HCT116 (cell line): Measurements from ENCODE around the gene DYNC1I1. TPM values are rescaled to one million over a fixed set of nuclear protein-coding genes. Genes with fewer than 3 reads are reported as not detected.

ENCODE experiments used
- ATAC-seq: fragments of 200-7000 bp; cut with Tn5 transposase; 2 replicates; pipeline ENCODE4 v1.9.1; 2020; ENCODE audit warnings: mild to moderate bottlenecking, moderate library complexity
- BruUV-seq: library from RNA; stranded (reverse); fragments of 400-500 nt; replicated peaks from 2 replicates; lab custom pipeline; 2021; lab: Mats Ljungman, UMichigan
- CTCF ChIA-PET: fragments of 300-600 bp; sonication (Branson Sonifier 250); formaldehyde crosslinking; loops from one replicate; lab custom pipeline; 2021; ENCODE audit warnings: antibody characterized with exemption; lab: Charles Lee
- POLR2A ChIA-PET: fragments of 300-600, 350-600 bp; sonication (Branson Sonifier 250); formaldehyde crosslinking; loops from one replicate; lab custom pipeline; 2021; ENCODE audit warnings: antibody characterized with exemption; lab: Charles Lee
- RAD21 ChIA-PET, 2 experiments: fragments of 300-600 bp; sonication (Branson Sonifier 250); formaldehyde crosslinking; loops; one replicate each; lab custom pipeline; 2023; ENCODE audit warnings: low total read pairs in 2 of 2; ENCODE audit not compliant: uncharacterized antibody in 2 of 2, unreplicated experiment in 2 of 2, low non-redundant PET in 1 of 2; lab: Charles Lee
- DNase-seq: peaks from one replicate; pipeline ENCODE4 v3.0.0-alpha.2; 2010; ENCODE audit warnings: low read depth, low spot score
- H2AFZ ChIP-seq: fragments of 200-600 bp; shearing (Covaris generic), sonication (generic); 2 replicates; pipeline ENCODE4 v1.6.1; 2017; ENCODE audit warnings: low read depth, mixed run types, mixed read lengths, antibody characterized with exemption, low read length; ENCODE audit not compliant: poor library complexity, severe bottlenecking
- H3K27ac ChIP-seq: 2 replicates; pipeline ENCODE4 v1.5.1; 2012; ENCODE audit warnings: low read depth, low read length
- H3K27me3 ChIP-seq: fragments of 200-600 bp; sonication (generic); 2 replicates; pipeline ENCODE4 v1.6.1; 2016; ENCODE audit warnings: mixed run types, low read length, mixed read lengths; ENCODE audit not compliant: insufficient read depth
- H3K36me3 ChIP-seq, 2 experiments: fragments of 200-500 bp in 1 of 2; fragments of 200-600 bp in 1 of 2; sonication (Bioruptor generic) in 1 of 2; sonication (generic) in 1 of 2; 2 replicates each; pipeline versions ENCODE4 v1.5.1 to v1.6.1; 2014 to 2016; ENCODE audit warnings: low read length in 2 of 2, inconsistent platforms in 1 of 2, mixed read lengths in 1 of 2, mixed run types in 1 of 2; ENCODE audit not compliant: insufficient read depth in 2 of 2, control insufficient read depth in 1 of 2
- H3K4me1 ChIP-seq, 2 experiments: fragments of 200-600 bp in 1 of 2; sonication (generic) in 1 of 2; 2 replicates each; pipeline versions ENCODE4 v1.5.1 to v1.6.1; 2012 to 2017; ENCODE audit warnings: low read length in 2 of 2, inconsistent platforms in 1 of 2, mild to moderate bottlenecking in 1 of 2, mixed read lengths in 1 of 2, mixed run types in 1 of 2, moderate library complexity in 1 of 2; ENCODE audit not compliant: insufficient read depth in 2 of 2, control insufficient read depth in 1 of 2
- H3K4me2 ChIP-seq: fragments of 200-600 bp; sonication (generic); 2 replicates; pipeline ENCODE4 v1.6.1; 2017; ENCODE audit warnings: mixed run types, low read length, mixed read lengths
- H3K4me3 ChIP-seq, 2 experiments: fragments of 200-600 bp in 1 of 2; sonication (generic) in 1 of 2; replicated peaks in 1 of 2; 2 replicates each; pipeline ENCODE4 v1.5.1; 2011 to 2016; ENCODE audit warnings: low read length in 2 of 2, control low read depth in 1 of 2, low read depth in 1 of 2, mild to moderate bottlenecking in 1 of 2, mixed read lengths in 1 of 2, mixed run types in 1 of 2
- H3K79me2 ChIP-seq: fragments of 200-600 bp; sonication (generic); 2 replicates; pipeline ENCODE4 v1.6.1; 2017; ENCODE audit warnings: mild to moderate bottlenecking, mixed run types, low read length, moderate library complexity, mixed read lengths; ENCODE audit not compliant: insufficient read depth
- H3K9ac ChIP-seq: fragments of 200-600 bp; sonication (generic); 2 replicates; pipeline ENCODE4 v1.6.1; 2016; ENCODE audit warnings: low read length, mixed read lengths
- H3K9me2 ChIP-seq: fragments of 200-600 bp; sonication (generic), shearing (Covaris generic); 2 replicates; pipeline ENCODE4 v1.6.1; 2017; ENCODE audit warnings: mixed run types, mild to moderate bottlenecking, moderate library complexity; ENCODE audit not compliant: insufficient read depth
- H3K9me3 ChIP-seq, 2 experiments: fragments of 200-500 bp in 1 of 2; fragments of 200-600 bp in 1 of 2; sonication (Bioruptor generic) in 1 of 2; sonication (generic) in 1 of 2; 2 replicates each; pipeline ENCODE4 v1.6.1; 2014 to 2017; ENCODE audit warnings: low read length in 2 of 2, mixed read lengths in 2 of 2, inconsistent platforms in 1 of 2, low read depth in 1 of 2, mild to moderate bottlenecking in 1 of 2, mixed run types in 1 of 2, moderate library complexity in 1 of 2; ENCODE audit not compliant: control insufficient read depth in 1 of 2, insufficient read depth in 1 of 2
- H4K20me1 ChIP-seq: fragments of 200-600 bp; sonication (generic), shearing (Covaris generic); 2 replicates; pipeline ENCODE4 v1.6.1; 2017; ENCODE audit warnings: mixed run types, mild to moderate bottlenecking, moderate library complexity; ENCODE audit not compliant: insufficient read depth
- ELF1 ChIP-seq: IDR thresholded peaks from 2 replicates; pipeline ENCODE4 v1.6.1; 2012; ENCODE audit warnings: low read depth, borderline replicate concordance
- EZH2phosphoT487 ChIP-seq: fragments of 200-600 bp; IDR thresholded peaks from 2 replicates; pipeline ENCODE4 v1.6.1; 2018; ENCODE audit warnings: antibody characterized with exemption, borderline replicate concordance
- FOSL1 ChIP-seq: IDR thresholded peaks from 2 replicates; pipeline ENCODE4 v1.6.1; 2012; ENCODE audit warnings: low read depth
- POLR2AphosphoS5 ChIP-seq: IDR thresholded peaks from 2 replicates; pipeline ENCODE4 v1.6.1; 2011; ENCODE audit warnings: mild to moderate bottlenecking, low read depth, low read length, moderate library complexity
- TCF7L2 ChIP-seq: IDR thresholded peaks from 2 replicates; pipeline ENCODE4 v1.7.0; 2011; ENCODE audit warnings: borderline replicate concordance, inconsistent platforms; ENCODE audit not compliant: insufficient read depth, insufficient read length; ENCODE audit errors: extremely low read depth
- intact Hi-C: fragments of 100-400 bp; cut with micrococcal nuclease; formaldehyde crosslinking; loops from 2 replicates; pipeline ENCODE4 v1.10.0; 2022
- total RNA-seq: library from RNA; stranded (reverse); gene quantifications from one replicate; pipeline ENCODE4 v1.2.1, GENCODE V29; 2021; ENCODE audit not compliant: unreplicated experiment

Gene DYNC1I1
- total RNA-seq, 1 experiment from 2014 or later = not detected

- no peak overlapping the region for H3K4me2 ChIP-seq
- no peaks in the 10 kb centered on the region for H3K9me2 ChIP-seq
- POLR2A ChIA-PET = no interaction called here
- H4K20me1 ChIP-seq = no peaks in the 10 kb centered on the region
- H2AFZ ChIP-seq = no peak overlapping the region
- intact Hi-C loops = no loop called here
- H3K9me3 ChIP-seq = no peaks in the 10 kb centered on the region
- TF ChIP-seq TCF7L2 (no peak), ELF1 (no peak)
- no TSS peak for BruUV-seq
- no peaks in the 10 kb centered on the region for H3K79me2 ChIP-seq
- no peaks in the 10 kb centered on the region for H3K4me1 ChIP-seq
- H3K27me3 ChIP-seq = peaks cover 64% of the 10 kb centered on the region
- no peak overlapping the region for H3K4me3 ChIP-seq
- CTCF ChIA-PET = no interaction called here
- DNase-seq (no peak), ATAC-seq (no peak)
- no peak overlapping the region for H3K9ac ChIP-seq
- H3K36me3 ChIP-seq = no peaks in the 10 kb centered on the region
- RAD21 ChIA-PET = no interaction called here
- H3K27ac ChIP-seq = no peak overlapping the region
These were observed 256.4 kb downstream of the DYNC1I1 start for GRCh38 chr7:96028729-96029128.

- Histone ChIP-seq H3K27me3 (peaks cover 77% of the 10 kb centered on the region), H3K9me2 (no peaks in the 10 kb centered on the region), H3K4me1 (no peaks in the 10 kb centered on the region), H3K36me3 (no peaks in the 10 kb centered on the region), H3K4me2 (no peak overlapping the region), H3K9ac (no peak overlapping the region), H2AFZ (no peak overlapping the region), H3K4me3 (no peak overlapping the region), H3K27ac (no peak overlapping the region), H3K79me2 (no peaks in the 10 kb centered on the region), H4K20me1 (no peaks in the 10 kb centered on the region; the same call in 1 of the 2 replicates), H3K9me3 (no peaks in the 10 kb centered on the region)
- BruUV-seq = no TSS peak
- ChIA-PET RAD21 (no interaction called here), CTCF (no interaction called here), POLR2A (no interaction called here)
- ATAC-seq (no peak), DNase-seq (no peak)
- intact Hi-C loops = no loop called here
- TF ChIP-seq EZH2phosphoT487 (no peak), FOSL1 (no peak), POLR2AphosphoS5 (no peak)
These were observed 260.8 kb downstream of the DYNC1I1 start for GRCh38 chr7:96033009-96033598.
